GM19035 (cell line): ENCODE measurements around the gene PHF14.

ENCODE experiments used
- ATAC-seq: cut with Tn5 transposase; IDR thresholded peaks from one replicate; pipeline ENCODE4 v1.9.1; 2021; ENCODE audit not compliant: unreplicated experiment

PHF14 gene

GRCh38 chr7:11171569-11172192, 198.0 kb downstream of the PHF14 start:
- no peak for ATAC-seq

GRCh38 chr7:11172835-11173234, 199.2 kb downstream of the PHF14 start:
- no peak for ATAC-seq

GRCh38 chr7:11175371-11175770, 201.7 kb downstream of the PHF14 start:
- no peak for ATAC-seq

GRCh38 chr7:11175887-11176286, 202.2 kb downstream of the PHF14 start:
- no peak for ATAC-seq

- no peak for ATAC-seq
These were observed 203.4 kb downstream of the PHF14 start for GRCh38 chr7:11176985-11177555.

GRCh38 chr7:11177793-11178192, 204.1 kb downstream of the PHF14 start:
- no peak for ATAC-seq

GRCh38 chr7:11181590-11181989, 207.9 kb downstream of the PHF14 start:
- no peak for ATAC-seq

- ATAC-seq, result no peak
These were observed 209.1 kb downstream of the PHF14 start for GRCh38 chr7:11182736-11183135.

- ATAC-seq, result no peak
These were observed 211.6 kb downstream of the PHF14 start for GRCh38 chr7:11185179-11185815.

- no peak for ATAC-seq
These were observed 215.0 kb downstream of the PHF14 start for GRCh38 chr7:11188529-11189310.

- no peak for ATAC-seq
These were observed 217.4 kb downstream of the PHF14 start for GRCh38 chr7:11191081-11191480.

GRCh38 chr7:11191574-11192220, 218.0 kb downstream of the PHF14 start:
- no peak for ATAC-seq

- no peak for ATAC-seq
These were observed 218.8 kb downstream of the PHF14 start for GRCh38 chr7:11192506-11192905.

- no peak for ATAC-seq
These were observed 219.6 kb downstream of the PHF14 start for GRCh38 chr7:11193131-11193867.

- no peak for ATAC-seq
These were observed 220.2 kb downstream of the PHF14 start for GRCh38 chr7:11193888-11194287.

- no peak for ATAC-seq
These were observed 220.8 kb downstream of the PHF14 start for GRCh38 chr7:11194492-11194891.

GRCh38 chr7:11195502-11195901, 221.8 kb downstream of the PHF14 start:
- ATAC-seq, result no peak

- ATAC-seq, result no peak
These were observed 222.5 kb downstream of the PHF14 start for GRCh38 chr7:11196143-11196542.

GRCh38 chr7:11203224-11203623, 229.6 kb downstream of the PHF14 start:
- ATAC-seq, result no peak

- ATAC-seq, result no peak
These were observed 230.0 kb downstream of the PHF14 start for GRCh38 chr7:11203683-11204082.
